ENCODE measurements around the gene IFFO2.

- no peak for TF ChIP-seq TEAD4 (IDR thresholded peaks at IDR 0.05)
- TF ChIP-seq, protein P1, sequence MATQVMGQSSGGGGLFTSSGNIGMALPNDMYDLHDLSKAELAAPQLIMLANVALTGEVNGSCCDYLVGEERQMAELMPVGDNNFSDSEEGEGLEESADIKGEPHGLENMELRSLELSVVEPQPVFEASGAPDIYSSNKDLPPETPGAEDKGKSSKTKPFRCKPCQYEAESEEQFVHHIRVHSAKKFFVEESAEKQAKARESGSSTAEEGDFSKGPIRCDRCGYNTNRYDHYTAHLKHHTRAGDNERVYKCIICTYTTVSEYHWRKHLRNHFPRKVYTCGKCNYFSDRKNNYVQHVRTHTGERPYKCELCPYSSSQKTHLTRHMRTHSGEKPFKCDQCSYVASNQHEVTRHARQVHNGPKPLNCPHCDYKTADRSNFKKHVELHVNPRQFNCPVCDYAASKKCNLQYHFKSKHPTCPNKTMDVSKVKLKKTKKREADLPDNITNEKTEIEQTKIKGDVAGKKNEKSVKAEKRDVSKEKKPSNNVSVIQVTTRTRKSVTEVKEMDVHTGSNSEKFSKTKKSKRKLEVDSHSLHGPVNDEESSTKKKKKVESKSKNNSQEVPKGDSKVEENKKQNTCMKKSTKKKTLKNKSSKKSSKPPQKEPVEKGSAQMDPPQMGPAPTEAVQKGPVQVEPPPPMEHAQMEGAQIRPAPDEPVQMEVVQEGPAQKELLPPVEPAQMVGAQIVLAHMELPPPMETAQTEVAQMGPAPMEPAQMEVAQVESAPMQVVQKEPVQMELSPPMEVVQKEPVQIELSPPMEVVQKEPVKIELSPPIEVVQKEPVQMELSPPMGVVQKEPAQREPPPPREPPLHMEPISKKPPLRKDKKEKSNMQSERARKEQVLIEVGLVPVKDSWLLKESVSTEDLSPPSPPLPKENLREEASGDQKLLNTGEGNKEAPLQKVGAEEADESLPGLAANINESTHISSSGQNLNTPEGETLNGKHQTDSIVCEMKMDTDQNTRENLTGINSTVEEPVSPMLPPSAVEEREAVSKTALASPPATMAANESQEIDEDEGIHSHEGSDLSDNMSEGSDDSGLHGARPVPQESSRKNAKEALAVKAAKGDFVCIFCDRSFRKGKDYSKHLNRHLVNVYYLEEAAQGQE (IDR thresholded peaks at IDR 0.05; ENCODE audit: low read depth) = no peak
- no peak for TF ChIP-seq ZBTB7A (IDR thresholded peaks at IDR 0.05; ENCODE audit: low read depth)
- no peak for TF ChIP-seq TAF1 (IDR thresholded peaks at IDR 0.05; ENCODE audit: low read depth)
- TF ChIP-seq RAD21 (IDR thresholded peaks at IDR 0.05; ENCODE audit: low read depth) = no peak
- no peak for TF ChIP-seq CEBPB (IDR thresholded peaks at IDR 0.05)
Observed at GRCh38 chr1:18955441-18956192, 859 bp downstream of the IFFO2 start.

All from Ishikawa (cell line).